Nasal cavity respiratory epithelium epithelial cell of viscerocranial mucosa (primary cell): ENCODE results near the gene SOX18. TPM values are rescaled to one million over a fixed set of nuclear protein-coding genes. Genes with fewer than 3 reads are reported as not detected.

Experiments used
- total RNA-seq: library from RNA; depleted of rRNA; stranded (reverse); fragments of >200 nt; gene quantifications from 2 replicates; pipeline ENCODE4 v1.2.3, GENCODE V29; 2014

SOX18 gene
- total RNA-seq, result not detected in 2 replicates

DNA sequence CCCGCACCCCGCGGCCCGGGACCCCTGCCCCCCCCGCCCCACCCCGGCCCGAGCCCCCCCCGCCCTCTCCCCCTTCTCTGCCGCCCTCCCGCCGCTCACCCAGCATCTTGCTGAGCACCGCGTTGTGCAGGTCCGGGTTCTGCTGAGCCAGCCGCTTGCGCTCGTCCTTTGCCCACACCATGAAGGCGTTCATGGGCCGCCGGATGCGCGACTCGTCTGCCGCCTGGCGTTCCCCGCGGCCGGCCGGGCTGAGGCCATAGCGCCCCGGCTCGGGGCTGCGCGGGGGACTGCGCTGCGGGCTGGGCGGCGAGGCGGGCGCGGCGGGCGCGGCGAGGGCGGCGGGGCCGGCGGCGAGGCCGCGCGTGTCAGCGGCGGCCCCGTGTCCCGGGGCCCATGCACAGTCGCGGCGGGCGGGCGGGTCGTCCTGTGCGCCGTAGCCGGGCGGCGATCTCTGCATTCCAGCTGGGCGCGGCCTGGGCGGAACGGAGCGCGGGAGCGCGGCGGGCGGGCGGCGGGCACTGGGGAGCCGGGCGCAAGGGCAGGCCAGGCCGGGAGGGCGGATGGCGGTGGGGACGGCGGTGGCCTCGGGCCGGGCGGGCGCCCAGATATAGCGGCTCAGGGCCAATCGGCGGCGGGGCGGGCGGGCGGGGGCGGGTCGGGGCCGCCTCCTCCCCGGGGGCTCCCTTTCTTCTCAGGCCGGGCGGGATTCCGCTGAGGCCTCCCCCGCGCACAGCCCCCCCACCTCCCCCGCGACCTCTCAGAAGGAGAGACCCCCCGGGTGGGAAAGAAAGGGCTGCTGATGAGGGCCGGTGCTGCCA lies at the start of gene SOX18:
Gene SOX18, minus strand, starts transcription at position 580 of the 818 bp plus-strand sequence. Its CDS starts 123 bp downstream, at position 457.

DNA sequence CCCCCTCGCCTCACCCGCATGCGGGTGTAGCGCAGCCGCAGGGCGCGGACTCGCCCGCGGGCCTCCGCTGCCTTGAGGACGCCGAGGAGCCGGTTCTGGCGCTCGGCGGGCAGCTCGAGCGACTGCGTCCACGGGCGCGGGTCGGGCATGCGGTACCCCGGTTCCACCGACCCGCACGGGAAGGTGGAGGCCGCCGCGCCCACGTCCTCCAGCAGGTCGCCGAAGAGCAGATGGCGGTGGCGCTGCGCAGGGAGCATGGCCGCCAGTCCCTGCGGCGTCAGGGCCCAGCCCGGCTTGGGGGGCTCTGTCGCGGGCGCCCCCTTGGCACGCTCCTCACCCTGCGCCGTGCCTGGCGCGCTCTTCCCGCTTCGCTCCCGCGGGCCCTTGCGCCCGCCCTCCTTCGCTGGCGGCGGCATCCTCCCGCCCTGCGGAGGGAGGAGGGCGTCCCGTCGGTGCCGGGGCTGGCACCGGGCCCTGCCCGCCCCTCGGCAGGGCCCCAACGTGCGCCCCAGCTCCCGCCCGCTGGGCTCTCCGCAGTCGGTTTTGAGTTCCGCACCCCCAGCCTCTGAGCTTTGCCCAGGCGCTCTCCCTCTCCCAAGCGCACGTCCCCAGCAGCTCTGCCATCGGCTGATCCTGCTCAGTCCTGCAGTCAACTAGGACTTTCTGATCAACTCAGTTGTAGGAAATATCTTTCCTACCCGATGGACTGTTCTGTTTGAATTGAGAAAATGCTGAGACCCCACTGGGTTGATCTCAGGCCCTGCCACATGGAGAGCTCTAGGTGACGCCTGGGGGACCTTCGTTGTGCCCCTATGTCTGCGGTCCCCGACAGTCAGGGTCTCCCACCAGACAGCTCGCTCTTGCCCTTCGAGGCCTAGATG lies 34.6 kb upstream of the SOX18 start, which contains the start of gene LKAAEAR1:
Gene LKAAEAR1, minus strand, starts transcription at position 595 of the 881 bp plus-strand sequence. Its CDS starts 179 bp downstream, at position 416.

DNA sequence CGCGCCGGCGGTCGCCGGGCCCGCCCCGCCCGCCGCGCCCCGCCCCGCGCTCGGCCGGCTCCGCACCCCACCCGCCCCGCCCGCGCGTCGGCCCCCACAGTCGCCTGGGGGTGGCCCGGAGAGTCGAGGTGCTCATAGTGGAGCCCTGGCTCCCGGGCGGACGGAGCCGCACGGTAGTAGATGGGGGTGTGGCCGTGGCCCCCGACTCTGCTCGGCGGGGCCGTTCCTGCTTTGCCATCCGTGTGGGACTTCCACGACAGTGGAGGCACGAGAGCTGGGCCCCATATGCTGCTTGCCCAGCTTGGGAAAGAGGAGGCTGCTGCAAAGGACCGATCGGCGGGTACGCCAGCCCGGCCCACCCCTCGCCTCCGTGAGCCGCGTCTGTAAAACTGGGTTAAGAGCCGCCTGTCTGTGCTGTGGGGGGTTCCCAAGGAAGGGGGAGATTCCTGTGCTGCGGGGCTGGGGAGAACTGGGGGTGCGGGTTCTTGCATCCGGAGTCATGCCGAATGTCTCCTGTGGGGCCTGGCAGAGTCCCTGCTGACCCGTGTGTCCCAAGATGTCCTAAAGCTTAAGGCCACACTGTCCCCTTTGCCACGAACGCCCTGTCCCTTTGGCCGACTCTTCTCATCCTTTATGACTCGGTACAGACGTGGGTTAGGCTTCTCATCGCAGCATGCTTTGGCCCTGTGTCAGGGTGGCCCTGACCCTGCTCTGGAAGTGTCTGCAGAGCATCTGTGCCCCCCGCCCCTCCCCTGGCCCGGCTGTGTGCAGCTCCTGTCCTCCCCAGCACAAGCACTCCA lies 30.8 kb upstream of the SOX18 start, which contains the start of gene OPRL1:
Gene OPRL1, plus strand, starts transcription at position 70 of the 800 bp plus-strand sequence. CDS start 12,639 bp downstream, outside the sequence.

DNA sequence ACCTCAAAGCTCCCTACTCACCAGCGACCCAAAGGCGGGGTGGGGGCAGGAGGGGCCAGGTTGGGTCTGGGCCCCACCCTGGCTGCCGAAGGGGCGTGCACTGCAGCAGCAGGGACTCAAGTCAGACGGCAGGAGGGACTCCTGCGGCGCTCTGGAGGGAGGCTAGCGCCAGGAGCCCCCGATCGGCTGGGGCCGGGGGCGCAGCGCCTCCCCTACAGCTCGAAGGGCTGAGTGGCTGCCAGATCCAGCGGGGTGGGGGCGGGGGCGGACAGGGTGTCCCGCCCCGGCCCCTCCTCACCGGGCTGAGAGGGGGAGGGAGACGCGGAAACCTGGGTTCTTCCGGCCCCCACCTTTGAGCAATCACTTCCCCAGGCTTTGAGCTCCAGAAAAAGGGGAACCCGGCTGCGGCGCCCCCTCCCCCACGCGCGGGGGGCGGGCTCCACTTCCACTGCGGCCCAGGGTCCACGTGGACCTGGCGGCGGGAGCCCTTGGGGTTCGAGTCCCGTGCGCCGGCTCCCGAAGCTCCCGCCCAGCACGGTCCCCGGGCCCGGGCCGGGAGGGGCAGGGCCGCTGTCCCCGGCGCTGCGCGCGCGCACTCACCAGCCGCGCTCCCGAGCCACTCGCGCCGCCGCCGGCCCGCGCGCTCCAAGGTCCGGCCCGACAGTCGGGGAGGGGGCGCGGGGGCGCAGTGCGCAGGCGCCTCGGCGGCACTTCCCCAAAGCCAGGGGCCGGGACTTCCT lies 30.0 kb upstream of the SOX18 start, which contains the start of gene RGS19:
Gene RGS19, minus strand, starts transcription at position 246 of the 740 bp plus-strand sequence. CDS start 2,632 bp downstream, outside the sequence.

DNA sequence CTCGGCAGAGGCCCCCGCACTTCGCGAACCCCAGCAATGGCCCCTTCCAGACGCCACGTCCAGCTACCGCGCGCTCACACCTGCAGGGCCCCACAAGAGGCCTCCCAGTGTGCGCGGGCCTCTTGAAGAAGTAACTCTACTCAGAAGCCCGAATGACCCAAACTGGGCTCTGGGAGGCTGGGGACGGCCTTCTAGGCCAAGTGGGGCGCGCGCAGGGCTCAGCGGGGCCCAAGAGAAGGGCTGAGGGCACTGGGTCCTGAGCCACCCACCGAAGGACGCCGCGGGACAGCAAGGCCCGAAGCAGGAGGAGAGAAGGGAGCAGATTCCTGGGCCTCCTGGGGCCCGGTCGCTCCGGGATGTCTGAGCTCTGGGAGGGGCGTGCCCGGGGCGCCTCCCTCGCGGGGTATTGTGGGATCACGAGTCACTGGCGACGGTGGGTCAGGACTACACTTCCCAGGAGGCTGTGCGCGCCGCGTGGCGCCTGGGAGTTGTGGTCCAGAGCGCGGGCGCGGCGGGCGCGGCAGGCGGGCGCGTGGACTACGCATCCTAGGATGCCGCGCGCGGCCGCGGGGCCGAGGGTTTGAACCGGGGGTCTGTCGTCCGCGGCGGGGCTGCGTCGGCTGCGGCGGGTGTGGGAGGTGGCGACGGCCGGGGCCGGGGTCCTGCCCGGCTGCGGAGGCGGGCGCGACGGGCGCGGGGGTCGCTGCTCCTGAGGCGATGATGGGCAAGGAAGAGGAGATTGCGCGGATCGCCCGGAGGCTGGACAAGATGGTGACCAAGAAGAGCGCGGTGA lies 13.4 kb upstream of the SOX18 start, which contains the start of gene TCEA2:
Gene TCEA2, plus strand, starts transcription at position 603 of the 793 bp plus-strand sequence. Its CDS starts 115 bp downstream, at position 718.

DNA sequence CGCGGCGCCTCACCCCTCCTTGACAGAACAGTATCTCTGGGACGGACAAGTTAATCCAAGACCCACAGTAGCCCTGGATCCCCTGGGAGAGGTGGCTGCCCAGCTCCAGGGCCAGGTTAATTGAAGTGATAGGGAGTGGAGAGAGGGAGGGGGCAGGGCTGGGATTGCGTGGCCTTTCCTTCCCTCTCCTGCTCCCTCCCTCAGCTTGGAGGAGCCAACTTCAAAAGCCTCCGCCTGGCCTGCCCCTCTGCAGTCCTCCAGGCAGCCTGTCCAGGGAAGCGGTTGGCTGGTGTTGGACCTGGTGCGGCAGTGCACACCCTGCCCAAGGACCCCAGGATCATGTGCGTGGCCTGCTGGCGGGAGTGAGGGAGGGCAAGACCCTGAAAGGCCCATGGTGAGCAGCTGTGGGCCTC lies 13.5 kb downstream of the SOX18 start, which contains the start of gene C20orf204:
Gene C20orf204, plus strand, starts transcription at position 250 of the 413 bp plus-strand sequence. Its CDS starts 142 bp downstream, at position 392.

Other genes starting within 250 kb of the SOX18 start
- 1.2 and 1.7 TPM in 2 replicates for gene ZBTB46, start 218.4 kb downstream of the SOX18 start, total RNA-seq
- gene ABHD16B, start 188.1 kb downstream of the SOX18 start, total RNA-seq, result not detected in 2 replicates
- gene TPD52L2, start 184.4 kb downstream of the SOX18 start, total RNA-seq, result 129 and 145 TPM in 2 replicates
- gene DNAJC5, start 154.5 kb downstream of the SOX18 start, total RNA-seq, result 93.3 and 143 TPM in 2 replicates
- 18.5 and 29.2 TPM in 2 replicates for gene UCKL1, start 93.2 kb downstream of the SOX18 start, total RNA-seq
- 6.2 and 18.0 TPM in 2 replicates for gene ZNF512B, start 79.7 kb downstream of the SOX18 start, total RNA-seq
- 2.7 and 4.8 TPM in 2 replicates for gene SAMD10, start 70.0 kb downstream of the SOX18 start, total RNA-seq
- gene PRPF6, start 68.5 kb downstream of the SOX18 start, total RNA-seq, result 25.6 and 69.8 TPM in 2 replicates
- gene C20orf204, start 13.5 kb downstream of the SOX18 start, total RNA-seq, result 0.34 and 0.78 TPM in 2 replicates
- gene TCEA2, start 13.6 kb upstream of the SOX18 start, total RNA-seq, result 4.1 and 12.2 TPM in 2 replicates
- 5.8 and 14.2 TPM in 2 replicates for gene RGS19, start 29.9 kb upstream of the SOX18 start, total RNA-seq
- 0.34 and 0.71 TPM in 2 replicates for gene OPRL1, start 30.4 kb upstream of the SOX18 start, total RNA-seq
- gene LKAAEAR1, start 34.8 kb upstream of the SOX18 start, total RNA-seq, result not detected in 2 replicates
- not detected in 2 replicates for gene NPBWR2, start 57.9 kb upstream of the SOX18 start, total RNA-seq
- not detected in 2 replicates for gene MYT1, start 114.8 kb upstream of the SOX18 start, total RNA-seq
- gene PCMTD2, start 206.1 kb upstream of the SOX18 start, total RNA-seq, result 33.5 and 47.6 TPM in 2 replicates